Activated T-cell treated with anti-CD3 and anti-CD28 coated beads for 24 hours (primary cell): Measurements from ENCODE around the gene NSF.
"Not testable (repeated sequence)": the region's sequence is repeated elsewhere in the genome, so short reads cannot be mapped to it uniquely, and the experiment has no call there.

ENCODE experiments used
- DNase-seq: peaks from one replicate; pipeline ENCODE4 v3.0.0-alpha.2; 2020; ENCODE audit warnings: low read depth

Gene NSF

DNA sequence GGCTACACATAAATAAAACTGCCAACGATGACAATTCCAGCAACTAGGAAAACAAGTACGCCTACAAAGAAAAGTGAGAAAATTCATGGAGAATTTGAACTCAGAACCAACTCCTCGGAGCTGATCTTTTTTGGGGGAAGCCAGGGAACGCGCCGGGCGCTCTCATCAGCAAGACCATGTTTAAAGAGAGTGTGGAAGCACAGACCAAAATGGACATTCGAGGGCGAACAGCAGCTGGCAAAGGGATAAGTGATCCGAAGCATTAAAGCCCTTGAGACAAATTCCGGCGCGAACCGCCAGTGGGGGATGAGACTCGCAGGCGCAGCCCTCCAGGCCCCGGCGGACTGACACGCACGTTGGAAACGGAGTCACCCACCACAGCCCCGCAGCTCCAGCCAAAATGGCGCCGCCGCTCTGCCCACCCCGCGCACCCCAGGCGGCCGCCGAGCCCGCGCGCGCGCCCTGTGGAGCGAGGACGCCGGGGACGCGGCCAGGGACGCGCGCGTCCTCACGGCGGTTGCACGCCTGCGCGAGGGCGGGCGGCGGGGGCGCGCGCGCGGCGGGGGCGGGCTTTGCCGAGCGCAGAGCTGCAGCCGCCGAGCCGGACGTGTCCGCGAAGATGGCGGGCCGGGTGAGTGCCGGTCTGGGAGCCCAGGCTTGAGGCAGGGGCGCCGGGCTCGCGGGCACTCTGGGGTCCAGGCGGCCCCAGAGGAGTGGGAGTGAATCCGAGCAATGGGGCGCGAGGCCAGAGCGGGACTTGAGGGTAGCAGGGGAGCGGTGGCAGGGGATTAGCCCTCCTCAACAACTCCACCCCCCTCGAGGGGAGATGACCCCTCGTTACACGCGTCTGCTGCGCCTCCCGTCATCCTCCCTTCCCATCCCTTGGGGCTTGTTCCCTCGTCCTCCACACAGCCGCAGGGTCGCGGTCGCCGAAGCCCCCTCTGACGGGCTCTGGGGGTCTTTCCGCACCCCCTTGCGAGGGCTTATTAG lies at the start of gene NSF:
NSF (plus strand) TSS at position 513 of the 990 bp plus-strand sequence; CDS start at position 620, 107 bp downstream.
- DNase-seq, result not testable (repeated sequence)

DNA sequence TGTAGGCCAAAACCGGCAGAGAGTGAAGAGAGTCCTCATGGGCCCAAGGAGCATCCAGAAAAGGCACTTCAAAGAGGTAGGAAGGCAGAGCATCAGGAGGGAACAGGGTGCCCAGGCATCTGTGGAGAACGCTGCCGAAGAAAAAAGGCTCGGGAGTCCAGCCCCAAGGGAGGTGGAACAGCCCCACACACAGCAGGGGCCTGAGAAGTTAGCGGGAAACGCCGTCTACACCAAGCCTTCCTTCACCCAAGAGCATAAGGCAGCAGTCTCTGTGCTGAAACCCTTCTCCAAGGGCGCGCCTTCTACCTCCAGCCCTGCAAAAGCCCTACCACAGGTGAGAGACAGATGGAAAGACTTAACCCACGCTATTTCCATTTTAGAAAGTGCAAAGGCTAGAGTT lies 41.9 kb upstream of the NSF start:
- not testable (repeated sequence) for DNase-seq

- DNase-seq, result not testable (repeated sequence)
Observed at GRCh38 chr17:46559155-46559554, 31.3 kb upstream of the NSF start.

DNA sequence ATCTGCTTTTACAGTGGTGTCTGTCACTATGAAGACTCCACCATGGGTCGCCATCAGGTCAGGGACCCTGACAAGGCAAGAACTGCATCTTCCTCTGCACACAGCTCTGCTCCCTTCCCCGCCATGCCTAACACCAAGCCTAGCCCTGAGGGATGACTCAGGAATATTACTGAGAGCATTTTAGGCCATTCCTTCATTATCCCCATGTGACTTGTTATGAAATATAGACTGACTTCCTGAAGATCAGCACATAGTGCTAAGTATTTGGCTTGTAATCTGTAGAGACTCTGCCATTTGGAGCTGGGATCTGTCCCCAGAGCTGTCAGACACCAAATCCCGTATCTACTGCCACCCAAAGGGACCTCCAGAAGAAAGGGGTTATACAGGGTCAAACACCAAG lies 30.4 kb upstream of the NSF start:
- DNase-seq, result not testable (repeated sequence)

- not testable (repeated sequence) for DNase-seq
Observed at GRCh38 chr17:46566284-46566683, 24.2 kb upstream of the NSF start.

- DNase-seq, result not testable (repeated sequence)
Observed at GRCh38 chr17:46566980-46567379, 23.5 kb upstream of the NSF start.

DNA sequence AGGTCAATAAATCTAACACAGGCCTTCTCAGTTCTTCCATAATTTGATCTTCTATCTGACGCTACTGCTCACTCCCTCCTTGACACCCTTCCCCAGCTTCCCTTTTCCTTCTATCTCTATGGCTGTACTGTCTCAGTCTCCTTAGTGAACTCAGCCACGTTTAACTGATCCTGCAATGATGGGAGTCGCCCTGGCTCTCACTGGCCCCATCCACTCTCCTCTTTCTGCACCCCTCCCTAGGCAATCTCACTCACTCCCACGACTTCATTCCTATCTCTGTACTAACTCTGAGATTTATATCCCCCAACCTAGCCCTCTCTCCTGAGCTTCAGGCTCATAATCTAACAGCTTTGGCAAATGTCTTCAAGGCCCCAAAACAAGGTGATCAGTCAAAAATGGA lies 18.7 kb upstream of the NSF start:
- not testable (repeated sequence) for DNase-seq

- peak; percentile 68 for DNase-seq
Observed at GRCh38 chr17:46579083-46580075, 11.1 kb upstream of the NSF start, which contains the start of gene ARL17A. Gene ARL17A (minus strand): TSS chr17:46579691. CDS start chr17:46576322, 3,369 bp downstream.

DNA sequence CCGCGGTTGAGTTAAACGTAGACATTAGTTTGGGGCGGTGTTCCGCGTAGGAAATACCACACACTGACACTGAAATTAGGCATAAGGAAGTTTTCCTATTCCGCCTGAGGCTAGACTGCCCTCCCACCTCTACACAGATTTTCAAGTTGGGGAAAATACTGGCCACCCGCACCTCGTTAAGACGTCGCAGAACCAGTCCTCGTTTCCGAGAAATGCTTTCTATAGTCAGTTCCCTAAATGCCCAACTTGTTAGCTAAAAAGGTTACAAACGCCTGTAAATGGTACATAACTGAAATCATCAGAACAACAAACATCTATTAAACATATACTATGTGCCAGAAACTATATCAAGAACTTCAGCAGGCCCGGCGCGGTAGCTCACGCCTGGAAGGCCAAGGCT lies 10.4 kb upstream of the NSF start:
- DNase-seq, result not testable (repeated sequence)

- DNase-seq, result not testable (repeated sequence)
Observed at GRCh38 chr17:46585444-46585843, 5.0 kb upstream of the NSF start.

DNA sequence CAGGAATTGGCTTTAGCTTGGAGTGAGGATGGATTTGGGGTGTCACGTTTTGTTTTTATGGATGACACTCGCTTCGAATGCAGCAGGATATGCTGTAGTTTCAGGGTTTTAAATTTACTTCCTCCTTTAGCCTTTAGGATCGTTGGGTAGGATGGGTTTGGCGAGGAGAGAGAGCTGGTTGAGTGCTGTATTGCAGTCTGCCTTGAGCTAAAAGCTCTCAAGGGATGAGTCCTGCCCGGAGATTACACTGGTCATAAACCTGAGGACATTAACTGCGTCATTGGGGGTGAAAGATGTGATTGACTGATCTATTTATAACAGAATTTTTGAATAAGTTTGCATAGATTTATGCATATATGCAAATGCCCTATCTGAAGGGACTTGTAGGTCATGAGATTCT lies 863 bp downstream of the NSF start:
- not testable (repeated sequence) for DNase-seq

GRCh38 chr17:46598344-46598931 lies 8.0 kb downstream of the NSF start:
- DNase-seq, result not testable (repeated sequence)

GRCh38 chr17:46600767-46601166 lies 10.3 kb downstream of the NSF start:
- DNase-seq, result not testable (repeated sequence)

DNA sequence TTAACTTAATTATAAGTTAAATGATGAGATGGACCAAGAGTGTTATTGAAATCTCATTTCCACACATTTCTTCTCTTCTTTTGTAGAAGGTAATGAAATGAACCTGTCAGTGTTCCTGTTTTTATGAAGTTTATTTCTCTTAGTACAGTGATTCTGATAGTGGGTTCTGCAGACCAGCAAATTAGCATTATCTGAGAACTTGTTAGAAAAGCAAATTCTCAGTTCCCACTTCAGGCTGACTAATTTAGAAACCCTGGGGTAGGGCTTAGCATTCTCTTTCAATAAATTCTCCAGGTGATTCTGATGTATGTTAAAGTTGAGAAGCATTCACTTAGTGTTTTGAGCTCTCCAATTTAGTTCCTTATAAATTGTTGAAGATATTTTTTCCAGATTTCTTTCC lies 12.7 kb downstream of the NSF start:
- DNase-seq, result not testable (repeated sequence)

- not testable (repeated sequence) for DNase-seq
Observed at GRCh38 chr17:46611304-46611703, 20.8 kb downstream of the NSF start.

DNA sequence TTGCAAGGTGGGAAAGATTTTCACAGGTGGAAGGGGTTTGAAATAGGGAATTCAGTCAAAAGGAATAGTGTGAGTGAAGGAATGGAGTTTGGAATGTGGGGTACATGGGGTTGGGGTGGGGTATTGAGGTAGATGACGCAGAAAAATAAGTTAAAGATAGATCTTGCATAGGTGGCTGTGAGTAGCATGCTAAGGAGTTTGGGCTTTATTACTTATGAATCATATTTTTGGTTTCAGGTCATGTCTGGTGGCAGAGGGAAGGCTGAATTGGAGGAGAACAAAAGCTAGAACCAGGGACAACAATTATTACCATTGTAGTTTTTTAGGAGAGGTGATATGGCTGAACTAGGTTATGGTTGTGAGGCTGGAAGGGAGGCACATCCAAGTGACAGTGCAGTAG lies 23.4 kb downstream of the NSF start:
- not testable (repeated sequence) for DNase-seq

DNA sequence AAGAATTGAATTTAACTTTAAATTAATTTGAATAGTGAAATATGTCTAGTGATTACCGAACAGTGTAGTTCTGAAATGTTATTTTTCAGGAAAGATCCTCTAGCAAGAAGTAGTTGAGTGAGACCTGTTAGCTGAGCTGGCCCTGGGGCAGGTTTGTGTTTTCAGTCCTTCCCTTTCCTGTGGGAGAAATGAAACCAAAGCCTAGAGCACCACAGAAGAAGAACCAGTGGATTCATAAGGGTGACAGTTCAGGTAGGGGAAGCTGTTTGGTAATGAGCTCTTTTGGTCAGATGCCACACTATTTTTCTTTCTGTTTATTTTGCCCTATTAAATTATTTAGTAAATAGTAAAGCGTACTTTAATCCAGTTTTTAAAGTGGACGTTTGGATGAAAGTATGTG lies 26.7 kb downstream of the NSF start:
- DNase-seq, result not testable (repeated sequence)

- DNase-seq, result not testable (repeated sequence)
Observed at GRCh38 chr17:46618975-46619374, 28.5 kb downstream of the NSF start.

DNA sequence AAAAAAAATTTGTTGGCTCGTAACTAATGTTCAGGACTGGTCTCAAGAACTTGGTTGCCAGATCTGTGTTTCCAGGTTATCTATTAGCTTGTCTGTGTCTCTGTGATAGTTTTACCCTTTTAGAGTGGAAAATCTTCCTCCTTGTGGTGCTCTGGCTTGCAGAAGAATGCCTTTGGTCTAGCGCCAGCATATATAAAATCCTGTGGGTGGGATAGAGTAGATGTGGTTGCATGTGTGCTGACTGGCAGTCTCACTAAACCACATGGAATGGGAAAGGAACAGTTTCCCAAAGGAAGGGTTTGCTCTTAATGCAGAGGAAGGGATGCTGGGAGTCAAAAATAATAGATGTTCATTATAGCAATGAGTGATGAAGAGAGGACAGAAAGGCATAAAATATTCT lies 33.3 kb downstream of the NSF start:
- not testable (repeated sequence) for DNase-seq

DNA sequence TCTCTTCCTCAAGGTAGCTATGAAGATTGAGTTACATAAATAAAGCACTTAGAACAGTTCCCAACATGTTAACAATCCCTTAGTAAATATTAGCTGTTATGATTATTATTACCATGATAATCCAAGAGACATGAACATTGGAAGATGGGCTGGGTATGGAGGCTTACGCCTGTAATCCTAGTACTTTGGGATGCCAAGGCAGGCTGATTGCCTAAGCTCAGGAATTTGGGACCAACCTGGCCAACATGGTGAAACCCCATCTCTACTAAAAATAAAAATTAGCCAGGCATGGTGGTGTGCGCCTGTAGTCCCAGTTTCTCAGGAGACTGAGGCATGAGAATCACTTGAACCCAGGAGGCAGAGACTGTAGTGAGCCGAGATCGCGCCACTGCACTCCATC lies 34.3 kb downstream of the NSF start:
- not testable (repeated sequence) for DNase-seq

DNA sequence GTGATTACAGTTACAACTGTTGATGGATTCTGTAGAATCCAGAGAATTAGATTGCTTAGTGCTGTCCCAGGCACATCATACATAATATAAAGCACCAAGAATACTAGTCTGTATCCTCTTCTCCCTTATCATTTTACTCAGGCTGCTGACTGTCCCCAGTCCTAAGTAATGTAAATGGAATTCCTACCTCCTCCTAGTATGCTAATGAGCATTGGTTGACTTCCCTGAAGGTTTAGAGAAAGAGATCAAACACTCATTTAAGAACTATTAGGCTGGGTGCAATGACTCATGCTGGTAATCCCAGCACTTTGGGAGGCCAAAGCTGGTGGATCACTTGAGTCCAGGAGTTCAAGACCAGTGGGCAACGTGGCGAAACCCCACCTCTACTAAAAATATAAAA lies 37.0 kb downstream of the NSF start:
- DNase-seq, result not testable (repeated sequence)
